ENCODE results near the gene HSP90B1. TPM values are rescaled to one million over a fixed set of nuclear protein-coding genes. Genes with fewer than 3 reads are reported as not detected.

Gene HSP90B1
- 493 and 525 TPM in 2 replicates for polyA plus RNA-seq (2014; cell fraction: cytosol; rRNA removed)
- polyA plus RNA-seq (2014; cell fraction: nucleus; rRNA removed), result 957 and 1,246 TPM in 2 replicates

DNA sequence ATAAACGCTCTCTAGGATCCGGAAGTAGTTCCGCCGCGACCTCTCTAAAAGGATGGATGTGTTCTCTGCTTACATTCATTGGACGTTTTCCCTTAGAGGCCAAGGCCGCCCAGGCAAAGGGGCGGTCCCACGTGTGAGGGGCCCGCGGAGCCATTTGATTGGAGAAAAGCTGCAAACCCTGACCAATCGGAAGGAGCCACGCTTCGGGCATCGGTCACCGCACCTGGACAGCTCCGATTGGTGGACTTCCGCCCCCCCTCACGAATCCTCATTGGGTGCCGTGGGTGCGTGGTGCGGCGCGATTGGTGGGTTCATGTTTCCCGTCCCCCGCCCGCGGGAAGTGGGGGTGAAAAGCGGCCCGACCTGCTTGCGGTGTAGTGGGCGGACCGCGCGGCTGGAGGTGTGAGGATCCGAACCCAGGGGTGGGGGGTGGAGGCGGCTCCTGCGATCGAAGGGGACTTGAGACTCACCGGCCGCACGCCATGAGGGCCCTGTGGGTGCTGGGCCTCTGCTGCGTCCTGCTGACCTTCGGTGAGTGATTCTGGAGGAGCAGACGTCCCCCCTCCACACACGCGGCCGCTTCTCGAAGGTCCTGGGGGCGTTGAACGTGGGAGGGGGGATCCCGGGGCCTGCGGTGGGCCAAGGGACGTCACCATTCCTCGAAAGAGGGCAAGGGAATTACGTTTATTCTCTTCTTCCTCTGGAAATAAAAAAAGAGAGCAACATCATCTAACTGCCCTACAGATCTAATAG, at the start of gene HSP90B1:
HSP90B1 (plus strand) TSS at position 377 of the 753 bp plus-strand sequence; CDS start at position 483, 106 bp downstream.
- peak; percentile 100 for DNase-seq (ENCODE audit: low spot score)

DNA sequence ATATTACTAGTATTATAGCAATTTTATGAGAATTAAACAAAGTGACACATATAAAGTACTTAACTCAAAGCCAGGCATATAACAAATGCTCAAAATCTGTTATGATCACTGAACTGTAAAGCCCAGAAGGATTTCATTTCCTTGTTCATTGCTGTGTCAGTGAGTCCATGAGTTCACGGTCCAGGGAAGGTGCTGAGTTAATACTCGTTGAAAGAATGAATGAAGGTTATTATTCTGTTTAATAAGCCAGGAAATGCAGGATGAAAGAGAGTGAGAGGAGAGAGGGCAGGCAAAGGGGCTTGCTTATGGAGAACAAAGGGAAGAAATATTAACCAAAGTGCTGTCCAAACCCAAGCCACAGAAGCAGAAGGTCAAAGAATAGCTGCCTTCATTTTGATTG, 48.9 kb upstream of the HSP90B1 start:
- DNase-seq (ENCODE audit: low spot score), result no peak

DNA sequence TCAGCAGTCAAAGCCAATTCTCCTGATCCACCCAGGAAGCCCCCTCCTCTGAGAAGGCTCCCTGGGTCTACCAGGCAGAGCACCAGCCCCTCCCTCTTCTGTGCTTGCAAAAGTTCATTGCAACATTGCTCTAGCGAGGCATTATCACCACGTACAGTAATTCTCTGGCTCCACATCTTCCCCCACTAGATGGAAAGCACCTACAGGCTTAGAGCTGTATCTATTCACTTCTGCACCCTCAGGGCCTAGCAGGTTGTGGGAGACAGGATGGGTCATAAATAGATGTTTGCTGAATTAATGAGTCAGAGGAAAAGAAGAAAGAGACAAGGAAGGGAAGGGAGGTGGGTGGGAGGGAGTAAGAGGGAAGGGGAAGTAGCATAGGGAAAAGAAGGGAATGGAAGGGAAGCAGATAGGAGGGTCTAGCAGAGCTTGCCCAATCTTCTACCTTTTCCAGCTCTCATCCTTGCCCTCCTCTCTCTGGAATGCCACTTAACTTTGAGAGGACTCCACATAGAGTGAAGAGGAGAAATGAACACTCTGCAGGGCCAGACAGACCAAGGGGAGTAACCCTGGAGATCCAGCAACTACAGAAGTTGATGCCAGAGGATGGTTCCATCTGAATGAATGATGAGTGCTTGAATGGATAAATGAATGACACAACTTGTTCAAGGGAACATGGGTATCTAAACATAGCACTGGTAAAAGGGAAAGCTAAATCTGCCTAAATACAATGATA, 47.2 kb upstream of the HSP90B1 start:
- DNase-seq (ENCODE audit: low spot score), result no peak

GRCh38 chr12:103883908-103884307, 46.3 kb upstream of the HSP90B1 start:
- no peak for DNase-seq (ENCODE audit: low spot score)

GRCh38 chr12:103884316-103884715, 45.9 kb upstream of the HSP90B1 start:
- no peak for DNase-seq (ENCODE audit: low spot score)

- DNase-seq (ENCODE audit: low spot score), result no peak
Observed at GRCh38 chr12:103886195-103886797, 43.9 kb upstream of the HSP90B1 start.

DNA sequence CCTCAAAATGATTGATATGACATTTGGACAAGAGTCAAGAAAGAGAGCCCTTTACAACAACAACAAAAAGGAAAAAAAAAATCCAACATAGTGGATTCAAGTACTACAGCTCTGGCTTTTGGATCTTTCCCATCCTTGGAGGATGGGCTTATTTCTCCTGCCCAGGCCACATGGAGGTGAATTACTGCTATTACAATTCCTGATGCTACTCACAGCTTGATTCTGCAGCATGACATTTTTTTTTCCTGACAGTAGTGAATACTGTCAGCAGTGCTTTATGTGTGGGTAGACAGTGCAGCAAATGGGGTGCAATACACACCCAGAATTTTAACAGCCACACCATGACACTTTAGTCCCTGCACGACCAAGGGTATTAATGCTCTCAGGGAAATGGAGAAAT, 42.5 kb upstream of the HSP90B1 start:
- no peak for DNase-seq (ENCODE audit: low spot score)

GRCh38 chr12:103897316-103897715, 32.9 kb upstream of the HSP90B1 start:
- no peak for DNase-seq (ENCODE audit: low spot score)

DNA sequence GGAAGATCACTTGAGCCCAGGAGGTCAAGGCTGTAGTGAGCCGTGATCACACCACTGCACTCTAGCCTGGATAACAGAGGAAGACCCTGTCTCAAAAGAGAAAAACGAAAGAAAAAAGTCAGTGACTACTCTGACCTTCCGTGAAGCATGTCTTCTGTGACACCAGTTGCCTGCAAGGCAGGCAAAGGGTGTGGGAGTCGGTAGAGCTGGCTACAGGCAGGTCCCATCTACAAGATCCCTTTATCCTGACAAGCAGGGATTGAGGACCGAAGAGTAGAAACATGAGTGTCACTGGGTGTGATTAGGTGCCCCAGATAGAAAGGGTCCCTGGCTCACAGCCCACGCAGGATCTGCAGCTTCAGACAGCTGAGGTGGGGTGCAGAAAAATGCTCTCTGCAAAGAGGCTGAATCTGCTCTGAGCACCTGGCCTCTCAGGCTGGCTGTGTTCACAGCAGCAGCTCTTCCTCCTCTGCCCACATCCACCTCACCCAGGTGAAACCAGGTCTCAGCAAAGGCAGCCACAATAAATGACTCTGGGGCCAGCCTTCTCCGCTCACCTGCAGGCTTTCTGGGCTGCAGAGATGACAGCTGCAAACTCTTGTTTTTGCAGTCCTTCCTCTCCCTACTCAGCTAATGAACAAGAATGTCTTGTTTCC, 28.6 kb upstream of the HSP90B1 start:
- DNase-seq (ENCODE audit: low spot score), result no peak

- DNase-seq (ENCODE audit: low spot score), result no peak
Observed at GRCh38 chr12:103903993-103904392, 26.2 kb upstream of the HSP90B1 start.

GRCh38 chr12:103905730-103906349, 24.4 kb upstream of the HSP90B1 start:
- DNase-seq (ENCODE audit: low spot score), result no peak

GRCh38 chr12:103908246-103908541, 22.0 kb upstream of the HSP90B1 start:
- DNase-seq (ENCODE audit: low spot score), result no peak

DNA sequence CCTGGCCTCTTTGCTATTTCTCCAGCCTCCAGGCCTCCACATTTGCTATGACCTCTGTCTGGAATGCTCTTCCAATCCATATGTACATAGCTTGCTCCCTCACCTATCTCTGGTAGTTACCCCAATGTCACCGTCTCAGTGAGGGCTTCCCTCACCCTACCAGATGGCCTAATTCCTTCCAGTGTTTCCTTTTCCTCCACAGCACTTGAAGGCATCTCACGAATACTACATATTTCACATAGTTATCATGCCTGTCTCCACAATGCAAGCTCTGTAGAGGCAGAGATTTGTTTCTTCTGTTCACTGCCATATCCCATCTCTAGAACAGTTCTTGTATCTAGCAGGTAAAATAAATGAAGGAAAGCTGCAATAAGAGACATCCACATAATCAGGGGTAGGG, 21.3 kb upstream of the HSP90B1 start:
- no peak for DNase-seq (ENCODE audit: low spot score)

DNA sequence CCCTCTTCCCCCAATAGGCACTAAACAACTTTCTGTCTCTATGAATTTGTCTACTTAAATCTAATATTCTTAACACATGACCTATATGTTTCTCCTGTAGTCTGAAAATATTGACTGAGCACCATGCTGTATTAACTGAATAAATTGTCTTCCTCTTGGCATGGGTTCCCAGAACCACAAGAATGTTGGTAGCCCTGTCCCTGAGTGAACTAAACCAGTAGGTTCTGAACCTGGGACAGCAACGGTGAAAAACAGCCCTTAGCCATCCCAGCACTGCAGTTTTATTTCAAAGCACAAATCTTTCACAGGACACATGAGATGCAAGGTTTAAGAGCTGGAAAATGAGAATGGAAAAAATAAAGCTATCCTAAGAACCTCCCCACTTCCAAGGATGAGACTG, 20.4 kb upstream of the HSP90B1 start:
- DNase-seq (ENCODE audit: low spot score), result no peak

DNA sequence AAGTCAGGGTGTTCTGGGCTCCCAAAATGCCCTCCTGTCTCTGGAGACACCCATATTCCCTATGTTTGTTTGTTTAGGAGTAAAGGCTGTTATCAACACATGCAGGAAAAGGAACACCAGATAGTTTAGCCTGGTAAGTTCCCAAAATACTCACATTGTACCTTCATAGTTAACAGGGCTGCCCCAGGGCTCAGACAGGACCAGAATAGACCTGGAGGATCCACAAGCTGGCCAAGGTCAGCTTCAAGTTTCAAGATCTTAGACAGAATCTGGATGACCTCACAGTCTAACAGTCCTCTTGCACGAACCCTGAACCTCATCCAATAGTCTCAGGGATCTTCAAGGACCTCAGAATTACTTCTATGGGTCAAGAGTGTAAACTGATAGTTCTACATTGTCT, 18.1 kb upstream of the HSP90B1 start:
- DNase-seq (ENCODE audit: low spot score), result no peak

- DNase-seq (ENCODE audit: low spot score), result peak; percentile 42
Observed at GRCh38 chr12:103913100-103913499, 17.1 kb upstream of the HSP90B1 start.

DNA sequence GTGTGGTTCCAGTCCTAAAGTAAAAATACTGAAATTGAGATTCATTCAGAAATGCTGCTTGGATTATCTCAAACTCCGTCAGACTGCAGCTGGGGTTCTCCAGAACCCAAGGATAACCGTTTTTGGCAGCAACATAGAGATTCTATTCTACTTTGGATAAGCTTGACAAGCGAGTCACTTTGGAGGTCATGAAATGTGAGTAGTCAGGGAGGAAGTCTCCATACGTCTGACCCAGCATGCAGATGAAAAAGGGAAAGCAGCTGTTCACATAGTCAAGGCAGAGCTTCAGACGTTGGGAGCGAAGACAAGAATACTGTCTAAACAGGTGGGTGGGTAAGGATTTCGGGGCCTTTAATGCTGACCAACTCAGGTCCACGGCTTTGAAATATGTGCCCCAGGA, 14.9 kb upstream of the HSP90B1 start:
- no peak for DNase-seq (ENCODE audit: low spot score)

- DNase-seq (ENCODE audit: low spot score), result no peak
Observed at GRCh38 chr12:103917873-103918272, 12.3 kb upstream of the HSP90B1 start.

GRCh38 chr12:103924761-103925641, 5.2 kb upstream of the HSP90B1 start:
- DNase-seq (ENCODE audit: low spot score), result no peak

GRCh38 chr12:103928682-103929045, 1.5 kb upstream of the HSP90B1 start:
- no peak for DNase-seq (ENCODE audit: low spot score)
